GM12892 (cell line): Measurements from ENCODE around the gene ACOT13. TPM values are rescaled to one million over a fixed set of nuclear protein-coding genes. Genes with fewer than 3 reads are reported as not detected.
"Not testable (repeated sequence)": the region's sequence is repeated elsewhere in the genome, so short reads cannot be mapped to it uniquely, and the experiment has no call there.

Source experiments
- DNase-seq: peaks from one replicate; pipeline ENCODE4 v3.0.0; 2011; ENCODE audit not compliant: insufficient read length
- FAIRE-seq: peaks from 2 replicates; lab custom pipeline; 2011; peaks lifted over from hg19 to GRCh38; lab: Jason Lieb, UNC
- POLR2A ChIP-seq: IDR thresholded peaks from 2 replicates; pipeline ENCODE4 v1.6.1; 2011; ENCODE audit warnings: low read depth, low read length, control low read depth
- POLR2AphosphoS5 ChIP-seq: IDR thresholded peaks from 2 replicates; pipeline ENCODE4 v1.6.1; 2011; ENCODE audit warnings: low read depth, low read length, control low read depth
- TAF1 ChIP-seq: IDR thresholded peaks from 2 replicates; pipeline ENCODE4 v1.6.1; 2011; ENCODE audit warnings: low read depth, mild to moderate bottlenecking, control low read depth, low read length, borderline replicate concordance
- polyA plus RNA-seq: library from polyadenylated mRNA; unstranded; fragments of >200 nt; gene quantifications from one replicate; pipeline ENCODE4 v1.2.1, GENCODE V29; 2012; ENCODE audit warnings: missing spikeins, inconsistent platforms; ENCODE audit not compliant: missing spikeins

ACOT13 gene
- 35.5 TPM for polyA plus RNA-seq

DNA sequence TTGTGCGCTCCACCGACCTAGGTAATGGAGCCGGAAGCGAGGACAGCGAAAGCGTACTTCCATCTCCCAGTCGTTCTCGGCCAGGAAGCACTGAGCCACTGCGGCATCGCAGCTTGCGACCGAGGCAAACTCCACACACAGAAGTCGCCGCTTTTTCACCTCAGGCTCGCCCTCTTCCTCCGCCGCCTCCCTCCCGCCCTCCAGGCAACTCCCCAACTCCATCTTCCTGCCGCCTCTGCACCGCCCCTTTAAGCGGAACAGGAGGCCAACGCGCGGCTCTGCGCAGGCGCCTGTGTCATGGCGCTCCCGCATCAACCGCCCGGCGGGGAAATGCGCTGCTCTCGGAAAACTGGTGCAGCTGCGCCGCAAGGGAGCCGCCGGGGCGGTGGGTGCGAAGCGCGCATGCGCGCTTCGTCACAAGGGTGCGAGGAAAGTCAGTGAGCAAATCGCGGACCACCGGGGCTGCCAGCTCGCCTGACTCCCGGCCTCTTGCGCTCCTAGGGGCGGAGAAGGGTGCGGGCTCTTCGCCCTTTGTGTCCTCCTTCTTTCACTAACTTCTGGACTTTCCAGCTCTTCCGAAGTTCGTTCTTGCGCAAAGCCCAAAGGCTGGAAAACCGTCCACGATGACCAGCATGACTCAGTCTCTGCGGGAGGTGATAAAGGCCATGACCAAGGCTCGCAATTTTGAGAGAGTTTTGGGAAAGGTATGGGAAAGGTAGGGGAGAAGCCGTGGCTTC, at the start of gene ACOT13, which contains the start of gene TDP2:
TSS of gene ACOT13 (plus strand) at position 437 of the 737 bp plus-strand sequence. CDS start at position 624, 187 bp downstream.
TSS of gene TDP2 (minus strand) at position 259 of the 737 bp plus-strand sequence. CDS start at position 222, 37 bp downstream.
- TF ChIP-seq POLR2A: peak; percentile 86
- peak; percentile 77 for TF ChIP-seq TAF1
- peak; percentile 89 for TF ChIP-seq POLR2AphosphoS5
- peak; percentile 82 for DNase-seq
- peak; percentile 98 for FAIRE-seq

- TF ChIP-seq POLR2A (no peak), TAF1 (no peak), POLR2AphosphoS5 (no peak)
- no peak for DNase-seq
- no peak for FAIRE-seq
Measured at GRCh38 chr6:24619661-24620060, 47.2 kb upstream of the ACOT13 start.

GRCh38 chr6:24620637-24621036, 46.2 kb upstream of the ACOT13 start:
- DNase-seq (no peak), FAIRE-seq (no peak)
- TF ChIP-seq TAF1: no peak
- no peak for TF ChIP-seq POLR2AphosphoS5
- no peak for TF ChIP-seq POLR2A

DNA sequence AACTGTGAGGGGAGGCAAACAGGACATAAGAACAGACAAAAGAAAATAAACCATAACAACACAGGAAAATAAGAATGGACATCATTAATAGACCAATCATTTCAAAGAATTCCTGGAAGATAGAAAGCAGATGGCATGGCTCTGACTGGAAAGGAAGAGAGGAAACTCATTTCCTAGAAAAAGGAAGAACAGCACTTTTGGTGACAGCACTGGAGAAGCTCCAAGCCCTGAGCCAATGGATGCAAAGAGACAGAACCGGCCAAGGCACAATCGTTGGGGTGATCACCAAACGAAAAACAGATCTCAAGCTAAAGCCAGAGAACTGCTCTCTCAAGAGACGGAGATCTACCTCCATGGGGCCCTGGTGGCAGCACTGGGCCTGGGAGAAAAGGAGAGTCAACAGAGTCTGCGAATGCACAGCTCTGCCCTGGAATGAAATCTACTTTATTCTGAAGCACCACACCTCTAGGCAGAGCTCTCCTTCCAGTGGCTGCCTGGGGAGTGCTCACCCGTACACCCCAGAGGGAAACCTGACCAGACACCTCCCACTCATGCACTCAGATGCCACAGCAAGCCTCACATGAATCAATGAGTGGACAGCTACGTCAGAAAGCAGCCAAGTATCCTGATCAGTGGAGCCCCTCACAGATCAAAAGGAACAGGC, 45.1 kb upstream of the ACOT13 start:
- FAIRE-seq (no peak), DNase-seq (no peak)
- TF ChIP-seq POLR2A: no peak
- no peak for TF ChIP-seq POLR2AphosphoS5
- TF ChIP-seq TAF1: no peak

- TF ChIP-seq POLR2A (no peak), TAF1 (no peak), POLR2AphosphoS5 (no peak)
- DNase-seq (no peak), FAIRE-seq (no peak)
Measured at GRCh38 chr6:24630856-24631505, 35.9 kb upstream of the ACOT13 start.

DNA sequence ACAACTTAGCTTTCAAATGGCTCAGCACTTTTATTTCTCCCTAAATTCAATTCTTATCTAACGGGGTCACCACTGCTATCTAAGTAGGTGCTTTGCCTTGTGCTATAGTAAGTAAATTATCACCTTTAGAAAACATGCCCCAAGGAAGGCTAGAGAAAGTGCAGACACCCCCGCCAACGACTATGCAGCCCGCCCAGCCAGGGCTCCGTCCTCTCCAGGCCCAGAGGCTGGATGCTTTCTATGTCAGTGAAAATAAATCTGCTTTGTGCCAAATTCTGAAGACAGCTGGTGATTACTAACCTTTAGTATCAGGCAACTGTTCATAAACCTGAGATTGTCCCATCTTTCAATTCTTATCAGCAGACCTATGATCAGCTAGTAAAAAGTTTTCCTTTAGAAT, 35.2 kb upstream of the ACOT13 start:
- no peak for TF ChIP-seq TAF1
- no peak for TF ChIP-seq POLR2A
- FAIRE-seq: no peak
- no peak for DNase-seq

DNA sequence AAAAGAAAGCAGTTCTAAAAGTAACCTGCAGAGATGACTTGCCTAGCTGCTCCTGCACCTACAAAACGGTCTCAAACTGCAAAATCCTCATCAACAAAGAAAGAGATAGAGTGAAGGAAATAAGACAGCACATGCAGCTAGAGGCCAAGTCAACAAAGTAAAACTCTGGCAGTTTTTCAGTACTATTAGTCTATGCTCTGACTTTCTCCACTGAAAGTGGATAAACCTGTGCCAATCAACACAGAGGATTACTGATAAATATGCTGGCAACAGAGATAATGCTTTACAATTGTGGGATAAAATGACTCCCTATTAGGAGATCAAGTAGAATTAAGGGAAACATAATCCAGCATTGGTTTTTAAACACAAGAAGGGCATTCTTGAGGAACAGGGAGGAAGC, 34.3 kb upstream of the ACOT13 start:
- no peak for DNase-seq
- FAIRE-seq: no peak
- TF ChIP-seq TAF1 (no peak), POLR2A (no peak), POLR2AphosphoS5 (no peak)

- no peak for TF ChIP-seq POLR2A
- no peak for TF ChIP-seq TAF1
- no peak for TF ChIP-seq POLR2AphosphoS5
- DNase-seq (no peak), FAIRE-seq (no peak)
Measured at GRCh38 chr6:24636681-24637080, 30.2 kb upstream of the ACOT13 start.

- TF ChIP-seq TAF1 (no peak), POLR2AphosphoS5 (no peak), POLR2A (no peak)
- FAIRE-seq (no peak), DNase-seq (no peak)
Measured at GRCh38 chr6:24640166-24640565, 26.7 kb upstream of the ACOT13 start.

GRCh38 chr6:24640631-24641030, 26.2 kb upstream of the ACOT13 start:
- not testable (repeated sequence) for DNase-seq, FAIRE-seq

DNA sequence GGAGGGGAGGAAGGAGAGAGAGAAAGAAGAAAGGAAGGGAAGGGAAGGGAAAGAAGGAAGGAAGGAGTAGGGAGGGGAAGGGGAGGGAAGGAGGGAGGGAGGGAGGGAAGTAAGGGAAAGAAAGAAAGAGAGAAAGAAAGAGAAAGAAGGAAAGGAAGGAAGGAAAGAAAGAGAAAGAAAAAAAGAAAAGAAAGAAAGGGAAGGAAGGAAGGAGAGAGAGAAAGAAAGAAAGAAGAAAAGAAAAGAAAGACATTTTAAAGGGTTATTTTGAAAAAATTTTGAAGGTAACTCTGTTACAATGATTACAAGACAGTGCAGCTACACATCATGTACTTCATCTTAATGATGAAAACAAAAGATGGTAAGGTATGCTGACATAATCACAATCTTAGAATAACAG, 24.8 kb upstream of the ACOT13 start:
- no peak for FAIRE-seq
- no peak for DNase-seq
- TF ChIP-seq POLR2A (no peak), POLR2AphosphoS5 (no peak), TAF1 (no peak)

DNA sequence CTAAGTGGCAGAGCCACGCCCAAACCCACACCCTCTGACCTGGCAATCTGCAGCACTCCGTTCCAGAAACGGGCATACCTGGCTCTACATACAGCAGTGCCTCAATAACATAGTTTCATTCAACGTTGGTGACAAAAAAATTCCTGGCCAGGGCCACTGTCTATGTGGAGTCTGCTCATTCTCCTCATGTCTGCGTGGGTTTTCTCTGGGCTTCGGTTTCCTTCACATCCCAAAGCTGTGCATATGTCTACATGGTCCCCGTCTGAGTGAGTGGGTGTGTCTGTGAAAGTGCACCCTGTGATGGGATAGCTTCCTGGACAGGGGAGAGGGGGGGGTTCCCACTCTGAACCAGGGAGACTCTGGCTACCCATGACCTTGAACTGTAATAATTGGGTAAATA, 23.0 kb upstream of the ACOT13 start:
- FAIRE-seq: no peak
- TF ChIP-seq POLR2AphosphoS5 (no peak), TAF1 (no peak), POLR2A (no peak)
- DNase-seq: no peak
